Hypothalamus (tissue), 51 donors: ENCODE data around the gene EGLN1.

ENCODE experiments used
- DNase-seq, 51 donors: peaks; one replicate each; lab custom pipeline; 2025; lab: John Stamatoyannopoulos, UW

EGLN1 gene

GRCh38 chr1:231401478-231401877 is 20.6 kb downstream of the EGLN1 start:
- no peak for DNase-seq

- no peak for DNase-seq
These were observed 24.0 kb downstream of the EGLN1 start for GRCh38 chr1:231397886-231398671.

GRCh38 chr1:231396643-231397042 is 25.4 kb downstream of the EGLN1 start:
- DNase-seq, result no peak

- no peak for DNase-seq
These were observed 26.1 kb downstream of the EGLN1 start for GRCh38 chr1:231395998-231396390.

GRCh38 chr1:231395076-231395997 is 26.8 kb downstream of the EGLN1 start:
- no peak for DNase-seq

GRCh38 chr1:231393668-231394067 is 28.4 kb downstream of the EGLN1 start:
- DNase-seq, result no peak

GRCh38 chr1:231392389-231393131 is 29.5 kb downstream of the EGLN1 start:
- no peak for DNase-seq

- no peak for DNase-seq
These were observed 32.0 kb downstream of the EGLN1 start for GRCh38 chr1:231390071-231390470.

GRCh38 chr1:231387770-231388669 is 34.1 kb downstream of the EGLN1 start:
- DNase-seq, result no peak

GRCh38 chr1:231386466-231386865 is 35.6 kb downstream of the EGLN1 start:
- no peak for DNase-seq

GRCh38 chr1:231385416-231385748 is 36.7 kb downstream of the EGLN1 start:
- DNase-seq, result no peak

GRCh38 chr1:231384696-231385415 is 37.2 kb downstream of the EGLN1 start:
- DNase-seq, result no peak

- no peak for DNase-seq
These were observed 38.8 kb downstream of the EGLN1 start for GRCh38 chr1:231383159-231383860.

- DNase-seq, result no peak
These were observed 39.7 kb downstream of the EGLN1 start for GRCh38 chr1:231382426-231382825.

- no peak for DNase-seq
These were observed 40.4 kb downstream of the EGLN1 start for GRCh38 chr1:231381729-231382128.

GRCh38 chr1:231376875-231377549 is 45.1 kb downstream of the EGLN1 start:
- DNase-seq, result no peak

- DNase-seq, result no peak
These were observed 46.0 kb downstream of the EGLN1 start for GRCh38 chr1:231376101-231376500.

- DNase-seq, result no peak
These were observed 47.7 kb downstream of the EGLN1 start for GRCh38 chr1:231374394-231374793.
